HCT116 (cell line): ENCODE measurements around the gene NR6A1. TPM values are rescaled to one million over a fixed set of nuclear protein-coding genes. Genes with fewer than 3 reads are reported as not detected.

Experiments used
- ATAC-seq: fragments of 200-7000 bp; cut with Tn5 transposase; 2 replicates; pipeline ENCODE4 v1.9.1; 2020; ENCODE audit warnings: mild to moderate bottlenecking, moderate library complexity
- BruUV-seq: library from RNA; stranded (reverse); fragments of 400-500 nt; replicated peaks from 2 replicates; lab custom pipeline; 2021; lab: Mats Ljungman, UMichigan
- CTCF ChIA-PET: fragments of 300-600 bp; sonication (Branson Sonifier 250); formaldehyde crosslinking; loops from one replicate; lab custom pipeline; 2021; ENCODE audit warnings: antibody characterized with exemption; lab: Charles Lee
- POLR2A ChIA-PET: fragments of 300-600, 350-600 bp; sonication (Branson Sonifier 250); formaldehyde crosslinking; loops from one replicate; lab custom pipeline; 2021; ENCODE audit warnings: antibody characterized with exemption; lab: Charles Lee
- RAD21 ChIA-PET, 2 experiments: fragments of 300-600 bp; sonication (Branson Sonifier 250); formaldehyde crosslinking; loops; one replicate each; lab custom pipeline; 2023; ENCODE audit warnings: low total read pairs in 2 of 2; ENCODE audit not compliant: uncharacterized antibody in 2 of 2, unreplicated experiment in 2 of 2, low non-redundant PET in 1 of 2; lab: Charles Lee
- DNase-seq: peaks from one replicate; pipeline ENCODE4 v3.0.0-alpha.2; 2010; ENCODE audit warnings: low read depth, low spot score
- H2AFZ ChIP-seq: fragments of 200-600 bp; shearing (Covaris generic), sonication (generic); 2 replicates; pipeline ENCODE4 v1.6.1; 2017; ENCODE audit warnings: low read depth, mixed run types, mixed read lengths, antibody characterized with exemption, low read length; ENCODE audit not compliant: poor library complexity, severe bottlenecking
- H3K27ac ChIP-seq: 2 replicates; pipeline ENCODE4 v1.5.1; 2012; ENCODE audit warnings: low read depth, low read length
- H3K27me3 ChIP-seq: fragments of 200-600 bp; sonication (generic); 2 replicates; pipeline ENCODE4 v1.6.1; 2016; ENCODE audit warnings: mixed run types, low read length, mixed read lengths; ENCODE audit not compliant: insufficient read depth
- H3K36me3 ChIP-seq, 2 experiments: fragments of 200-500 bp in 1 of 2; fragments of 200-600 bp in 1 of 2; sonication (Bioruptor generic) in 1 of 2; sonication (generic) in 1 of 2; 2 replicates each; pipeline versions ENCODE4 v1.5.1 to v1.6.1; 2014 to 2016; ENCODE audit warnings: low read length in 2 of 2, inconsistent platforms in 1 of 2, mixed read lengths in 1 of 2, mixed run types in 1 of 2; ENCODE audit not compliant: insufficient read depth in 2 of 2, control insufficient read depth in 1 of 2
- H3K4me1 ChIP-seq, 2 experiments: fragments of 200-600 bp in 1 of 2; sonication (generic) in 1 of 2; 2 replicates each; pipeline versions ENCODE4 v1.5.1 to v1.6.1; 2012 to 2017; ENCODE audit warnings: low read length in 2 of 2, inconsistent platforms in 1 of 2, mild to moderate bottlenecking in 1 of 2, mixed read lengths in 1 of 2, mixed run types in 1 of 2, moderate library complexity in 1 of 2; ENCODE audit not compliant: insufficient read depth in 2 of 2, control insufficient read depth in 1 of 2
- H3K4me2 ChIP-seq: fragments of 200-600 bp; sonication (generic); 2 replicates; pipeline ENCODE4 v1.6.1; 2017; ENCODE audit warnings: mixed run types, low read length, mixed read lengths
- H3K4me3 ChIP-seq, 2 experiments: fragments of 200-600 bp in 1 of 2; sonication (generic) in 1 of 2; replicated peaks in 1 of 2; 2 replicates each; pipeline ENCODE4 v1.5.1; 2011 to 2016; ENCODE audit warnings: low read length in 2 of 2, control low read depth in 1 of 2, low read depth in 1 of 2, mild to moderate bottlenecking in 1 of 2, mixed read lengths in 1 of 2, mixed run types in 1 of 2
- H3K79me2 ChIP-seq: fragments of 200-600 bp; sonication (generic); 2 replicates; pipeline ENCODE4 v1.6.1; 2017; ENCODE audit warnings: mild to moderate bottlenecking, mixed run types, low read length, moderate library complexity, mixed read lengths; ENCODE audit not compliant: insufficient read depth
- H3K9ac ChIP-seq: fragments of 200-600 bp; sonication (generic); 2 replicates; pipeline ENCODE4 v1.6.1; 2016; ENCODE audit warnings: low read length, mixed read lengths
- H3K9me2 ChIP-seq: fragments of 200-600 bp; sonication (generic), shearing (Covaris generic); 2 replicates; pipeline ENCODE4 v1.6.1; 2017; ENCODE audit warnings: mixed run types, mild to moderate bottlenecking, moderate library complexity; ENCODE audit not compliant: insufficient read depth
- H3K9me3 ChIP-seq, 2 experiments: fragments of 200-500 bp in 1 of 2; fragments of 200-600 bp in 1 of 2; sonication (Bioruptor generic) in 1 of 2; sonication (generic) in 1 of 2; 2 replicates each; pipeline ENCODE4 v1.6.1; 2014 to 2017; ENCODE audit warnings: low read length in 2 of 2, mixed read lengths in 2 of 2, inconsistent platforms in 1 of 2, low read depth in 1 of 2, mild to moderate bottlenecking in 1 of 2, mixed run types in 1 of 2, moderate library complexity in 1 of 2; ENCODE audit not compliant: control insufficient read depth in 1 of 2, insufficient read depth in 1 of 2
- H4K20me1 ChIP-seq: fragments of 200-600 bp; sonication (generic), shearing (Covaris generic); 2 replicates; pipeline ENCODE4 v1.6.1; 2017; ENCODE audit warnings: mixed run types, mild to moderate bottlenecking, moderate library complexity; ENCODE audit not compliant: insufficient read depth
- CBX3 ChIP-seq: IDR thresholded peaks from 2 replicates; pipeline ENCODE4 v1.6.1; 2012; ENCODE audit warnings: low read depth
- CEBPB ChIP-seq: IDR thresholded peaks from 2 replicates; pipeline ENCODE4 v1.6.1; 2012; ENCODE audit warnings: low read depth
- FOSL1 ChIP-seq: IDR thresholded peaks from 2 replicates; pipeline ENCODE4 v1.6.1; 2012; ENCODE audit warnings: low read depth
- POLR2AphosphoS5 ChIP-seq: IDR thresholded peaks from 2 replicates; pipeline ENCODE4 v1.6.1; 2011; ENCODE audit warnings: mild to moderate bottlenecking, low read depth, low read length, moderate library complexity
- SP1 ChIP-seq: IDR thresholded peaks from 2 replicates; pipeline ENCODE4 v1.6.1; 2012; ENCODE audit warnings: low read depth
- ZFX ChIP-seq: fragments of 450-650 bp; IDR thresholded peaks from 2 replicates; pipeline ENCODE4 v1.6.1; 2017
- intact Hi-C: fragments of 100-400 bp; cut with micrococcal nuclease; formaldehyde crosslinking; loops from 2 replicates; pipeline ENCODE4 v1.10.0; 2022
- total RNA-seq: library from RNA; stranded (reverse); gene quantifications from one replicate; pipeline ENCODE4 v1.2.1, GENCODE V29; 2021; ENCODE audit not compliant: unreplicated experiment

The NR6A1 gene
- total RNA-seq, 1 experiment from 2014 or later: 9.9 TPM

DNA sequence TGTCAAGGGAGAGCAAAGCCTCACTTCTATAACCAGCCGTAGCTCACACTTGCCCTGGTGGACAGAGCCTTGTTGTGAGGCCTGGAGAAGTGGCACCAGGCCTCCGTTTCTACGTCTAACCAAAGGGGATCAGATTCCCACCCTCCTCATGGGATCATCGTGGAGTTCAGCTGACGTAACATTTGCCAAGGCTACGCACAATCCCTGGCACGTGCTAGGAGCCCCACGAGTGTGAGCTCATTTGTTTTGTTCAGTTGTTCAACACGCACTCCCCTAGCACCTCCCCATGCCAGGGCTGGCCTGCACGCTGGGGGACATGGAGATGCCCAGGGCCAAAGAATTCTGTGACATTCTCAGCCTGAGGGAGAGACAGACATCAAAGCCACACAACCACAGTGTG is 297.8 kb downstream of the NR6A1 start:
- H3K4me2 ChIP-seq: no peak overlapping the region
- no peaks in the 10 kb centered on the region for H3K36me3 ChIP-seq
- ATAC-seq (no peak), DNase-seq (no peak)
- intact Hi-C loops: no loop called here
- RAD21 ChIA-PET: no interaction called here
- no peak overlapping the region for H3K9ac ChIP-seq
- H3K4me3 ChIP-seq: no peak overlapping the region
- no peak overlapping the region for H2AFZ ChIP-seq
- H3K79me2 ChIP-seq: no peaks in the 10 kb centered on the region
- POLR2A ChIA-PET: no interaction called here
- no peaks in the 10 kb centered on the region for H4K20me1 ChIP-seq
- peaks cover 5 to 9% of the 10 kb centered on the region in 2 experiments for H3K4me1 ChIP-seq
- no peak overlapping the region for H3K27ac ChIP-seq
- CTCF ChIA-PET: no interaction called here
- H3K27me3 ChIP-seq: no peaks in the 10 kb centered on the region
- TF ChIP-seq FOSL1 (no peak), CEBPB (no peak), ZFX (no peak)
- no TSS peak for BruUV-seq
- H3K9me3 ChIP-seq: no peaks in the 10 kb centered on the region
- H3K9me2 ChIP-seq: no peaks in the 10 kb centered on the region

DNA sequence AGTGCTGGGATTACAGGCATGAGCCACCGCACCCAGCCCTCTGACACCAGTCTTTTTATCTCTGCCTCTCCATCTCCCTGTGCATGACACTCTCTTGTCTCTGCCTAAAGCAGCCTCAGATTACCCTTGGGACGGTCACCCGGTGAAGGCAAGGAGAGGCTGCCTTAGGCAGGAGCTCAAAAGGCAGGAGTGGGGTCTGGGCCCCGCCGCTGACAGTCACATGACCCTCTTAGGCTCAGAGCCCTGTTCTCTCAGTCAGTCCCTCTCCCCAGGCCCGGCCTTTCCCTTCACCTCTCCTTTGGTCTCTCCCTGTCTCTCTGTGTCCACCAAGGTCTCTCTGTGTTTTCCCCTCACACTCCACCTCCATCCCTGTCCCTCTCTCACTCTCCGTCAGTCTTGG is 298.3 kb downstream of the NR6A1 start:
- BruUV-seq: no TSS peak
- H4K20me1 ChIP-seq: no peaks in the 10 kb centered on the region
- H3K27me3 ChIP-seq: no peaks in the 10 kb centered on the region
- peaks cover 5 to 9% of the 10 kb centered on the region in 2 experiments for H3K4me1 ChIP-seq
- no peak overlapping the region for H3K27ac ChIP-seq
- H3K9me3 ChIP-seq: no peaks in the 10 kb centered on the region
- no peak overlapping the region for H3K9ac ChIP-seq
- no peaks in the 10 kb centered on the region for H3K79me2 ChIP-seq
- intact Hi-C loops: no loop called here
- RAD21 ChIA-PET: no interaction called here
- no peak for TF ChIP-seq SP1
- TF ChIP-seq POLR2AphosphoS5: no peak
- TF ChIP-seq CBX3: no peak
- TF ChIP-seq, all 23 proteins: peak for 0
- DNase-seq (no peak), ATAC-seq (no peak)
- Histone ChIP-seq H2AFZ (no peak overlapping the region), H3K4me3 (no peak overlapping the region), H3K4me2 (no peak overlapping the region), H3K9me2 (no peaks in the 10 kb centered on the region), H3K36me3 (no peaks in the 10 kb centered on the region)
- ChIA-PET POLR2A (no interaction called here), CTCF (no interaction called here)
